ENCODE results near the gene TAS2R41. TPM values are rescaled to one million over a fixed set of nuclear protein-coding genes. Genes with fewer than 3 reads are reported as not detected.

Gene TAS2R41
- total RNA-seq, 4 donors from 2014 or later, result not detected

- Histone ChIP-seq H3K9me3 (no peaks in the 10 kb centered on the region), H3K27ac (no peak overlapping the region), H3K4me3 (no peak overlapping the region), H3K4me1 (no peaks in the 10 kb centered on the region), H3K27me3 (no peaks in the 10 kb centered on the region), H3K36me3 (no peaks in the 10 kb centered on the region)
- in situ Hi-C loops (cut with MboI; ENCODE audit: low pct_ligation_motif_present in 1 of 4, low pct_unique_long_range_greater_than_20kb in 1 of 4, low sequenced_read_pairs in 3 of 4), result no loop called here
- 73 to 76% methylated on average over 7 to 8 of the region's 8 CpGs for WGBS, 2 donors (ENCODE audit: low coverage in 1 of 2)
- TF ChIP-seq EP300 (IDR thresholded peaks at IDR 0.05; ENCODE audit: low read depth) (no peak), POLR2A (IDR thresholded peaks at IDR 0.05) (no peak)
- DNase-seq, result no peak
- intact Hi-C loops (cut with DNase I; ENCODE audit: low total_unique reads), result no loop called here
Measured at GRCh38 chr7:143512488-143513340, 35.0 kb downstream of the TAS2R41 start.

- Histone ChIP-seq H3K9me3 (no peaks in the 10 kb centered on the region), H3K27me3 (no peaks in the 10 kb centered on the region), H3K27ac (no peak overlapping the region), H3K4me1 (no peaks in the 10 kb centered on the region), H3K4me3 (no peak overlapping the region), H3K36me3 (no peaks in the 10 kb centered on the region)
- 76 to 81% methylated on average over 2 of the region's 2 CpGs for WGBS, 2 donors (ENCODE audit: low coverage in 1 of 2)
- in situ Hi-C loops (cut with MboI; ENCODE audit: low pct_ligation_motif_present in 1 of 4, low pct_unique_long_range_greater_than_20kb in 1 of 4, low sequenced_read_pairs in 3 of 4), result no loop called here
- no peak for DNase-seq
- intact Hi-C loops (cut with DNase I; ENCODE audit: low total_unique reads), result no loop called here
- TF ChIP-seq POLR2AphosphoS5 (IDR thresholded peaks at IDR 0.05), result no peak
- no peak for TF ChIP-seq POLR2A (IDR thresholded peaks at IDR 0.05)
- TF ChIP-seq CTCF (IDR thresholded peaks at IDR 0.05), result no peak
- TF ChIP-seq EP300 (IDR thresholded peaks at IDR 0.05; ENCODE audit: low read depth), result no peak
Measured at GRCh38 chr7:143514487-143514886, 36.8 kb downstream of the TAS2R41 start.

- Histone ChIP-seq H3K36me3 (no peaks in the 10 kb centered on the region), H3K27ac (no peak overlapping the region), H3K4me3 (no peak overlapping the region), H3K27me3 (no peaks in the 10 kb centered on the region), H3K4me1 (no peaks in the 10 kb centered on the region), H3K9me3 (no peaks in the 10 kb centered on the region)
- TF ChIP-seq EP300 (IDR thresholded peaks at IDR 0.05; ENCODE audit: low read depth), result no peak
- no peak for TF ChIP-seq POLR2AphosphoS5 (IDR thresholded peaks at IDR 0.05)
- no peak for TF ChIP-seq CTCF (IDR thresholded peaks at IDR 0.05)
- TF ChIP-seq POLR2A (IDR thresholded peaks at IDR 0.05), result no peak
- 68 to 82% methylated on average over 2 to 3 of the region's 3 CpGs for WGBS, 2 donors (ENCODE audit: low coverage in 1 of 2)
- intact Hi-C loops (cut with DNase I; ENCODE audit: low total_unique reads), result no loop called here
- no peak for DNase-seq
- in situ Hi-C loops (cut with MboI; ENCODE audit: low pct_ligation_motif_present in 1 of 4, low pct_unique_long_range_greater_than_20kb in 1 of 4, low sequenced_read_pairs in 3 of 4), result no loop called here
Measured at GRCh38 chr7:143514995-143515735, 37.5 kb downstream of the TAS2R41 start.

- Histone ChIP-seq H3K4me1 (no peaks in the 10 kb centered on the region), H3K36me3 (no peaks in the 10 kb centered on the region), H3K27me3 (no peaks in the 10 kb centered on the region), H3K27ac (no peak overlapping the region), H3K9me3 (no peaks in the 10 kb centered on the region), H3K4me3 (no peak overlapping the region)
- 43 to 69% methylated on average over 1 to 2 of the region's 2 CpGs for WGBS, 2 donors (ENCODE audit: low coverage in 1 of 2)
- DNase-seq, result no peak
- TF ChIP-seq CTCF (IDR thresholded peaks at IDR 0.05), result no peak
- TF ChIP-seq POLR2A (IDR thresholded peaks at IDR 0.05), result no peak
- no peak for TF ChIP-seq EP300 (IDR thresholded peaks at IDR 0.05; ENCODE audit: low read depth)
- no peak for TF ChIP-seq POLR2AphosphoS5 (IDR thresholded peaks at IDR 0.05)
- in situ Hi-C loops (cut with MboI; ENCODE audit: low pct_ligation_motif_present in 1 of 4, low pct_unique_long_range_greater_than_20kb in 1 of 4, low sequenced_read_pairs in 3 of 4) (no loop called here), intact Hi-C loops (cut with DNase I; ENCODE audit: low total_unique reads) (no loop called here)
Measured at GRCh38 chr7:143516981-143517380, 39.3 kb downstream of the TAS2R41 start.

All from transverse colon (tissue), 4 donors.